ENCODE measurements around the gene DOK1.

The DOK1 gene

GRCh38 chr2:74525717-74526648, 28.5 kb upstream of the DOK1 start, which contains the start of gene DQX1:
Gene DQX1 (minus strand): TSS chr2:74526231. CDS start chr2:74525729, 502 bp downstream.
- ATAC-seq, result no peak

- no peak for ATAC-seq
Measured at GRCh38 chr2:74526649-74527230, 27.8 kb upstream of the DOK1 start.

GRCh38 chr2:74527741-74528140, 26.8 kb upstream of the DOK1 start:
- no peak for ATAC-seq

- peak; percentile 0 to 1 for ATAC-seq
Measured at GRCh38 chr2:74528600-74529356, 25.7 kb upstream of the DOK1 start.

- ATAC-seq, result peak; percentile 90 to 93
Measured at GRCh38 chr2:74529357-74530238, 24.9 kb upstream of the DOK1 start, which contains the start of the genes AUP1 and HTRA2. Gene AUP1 (minus strand): TSS chr2:74529706. CDS start chr2:74529629, 77 bp downstream. Gene HTRA2 (plus strand): TSS chr2:74529933. CDS start chr2:74530007, 74 bp downstream.

- ATAC-seq, result peak; percentile 5 to 12
Measured at GRCh38 chr2:74530239-74531187, 24.0 kb upstream of the DOK1 start.

- no peak for ATAC-seq
Measured at GRCh38 chr2:74531666-74532065, 22.9 kb upstream of the DOK1 start.

- no peak for ATAC-seq
Measured at GRCh38 chr2:74532222-74532621, 22.3 kb upstream of the DOK1 start.

- no peak for ATAC-seq
Measured at GRCh38 chr2:74533464-74533863, 21.1 kb upstream of the DOK1 start.

GRCh38 chr2:74534411-74534810, 20.1 kb upstream of the DOK1 start:
- ATAC-seq, result no peak

GRCh38 chr2:74535440-74535965, 19.0 kb upstream of the DOK1 start:
- ATAC-seq, result no peak

- ATAC-seq, result no peak
Measured at GRCh38 chr2:74536166-74536950, 18.2 kb upstream of the DOK1 start.

- no peak for ATAC-seq
Measured at GRCh38 chr2:74537140-74537539, 17.4 kb upstream of the DOK1 start.

- ATAC-seq, result no peak
Measured at GRCh38 chr2:74538881-74539339, 15.6 kb upstream of the DOK1 start.

GRCh38 chr2:74540291-74540690, 14.2 kb upstream of the DOK1 start:
- ATAC-seq, result no peak

- ATAC-seq, result no peak
Measured at GRCh38 chr2:74542978-74543377, 11.5 kb upstream of the DOK1 start.

GRCh38 chr2:74544634-74545033, 9.9 kb upstream of the DOK1 start:
- no peak for ATAC-seq

GRCh38 chr2:74546004-74546403, 8.5 kb upstream of the DOK1 start:
- ATAC-seq, result no peak

GRCh38 chr2:74548285-74548899, 6.1 kb upstream of the DOK1 start:
- ATAC-seq, result no peak
